Astrocyte (in vitro differentiated cells and primary cell): ENCODE results near the gene NLGN2.

Source experiments
- EZH2 ChIP-seq: IDR thresholded peaks from 2 replicates; pipeline ENCODE4 v1.6.1; 2012; ENCODE audit warnings: mild to moderate bottlenecking, low read length, inconsistent platforms; ENCODE audit not compliant: insufficient read depth
- TF ChIP-seq, protein P1 (sequence below): IDR thresholded peaks from 2 replicates; pipeline ENCODE4 v1.5.1; 2011; ENCODE audit warnings: low read depth, mild to moderate bottlenecking, inconsistent platforms, low read length, moderate library complexity; ENCODE audit not compliant: insufficient read depth

DNA sequence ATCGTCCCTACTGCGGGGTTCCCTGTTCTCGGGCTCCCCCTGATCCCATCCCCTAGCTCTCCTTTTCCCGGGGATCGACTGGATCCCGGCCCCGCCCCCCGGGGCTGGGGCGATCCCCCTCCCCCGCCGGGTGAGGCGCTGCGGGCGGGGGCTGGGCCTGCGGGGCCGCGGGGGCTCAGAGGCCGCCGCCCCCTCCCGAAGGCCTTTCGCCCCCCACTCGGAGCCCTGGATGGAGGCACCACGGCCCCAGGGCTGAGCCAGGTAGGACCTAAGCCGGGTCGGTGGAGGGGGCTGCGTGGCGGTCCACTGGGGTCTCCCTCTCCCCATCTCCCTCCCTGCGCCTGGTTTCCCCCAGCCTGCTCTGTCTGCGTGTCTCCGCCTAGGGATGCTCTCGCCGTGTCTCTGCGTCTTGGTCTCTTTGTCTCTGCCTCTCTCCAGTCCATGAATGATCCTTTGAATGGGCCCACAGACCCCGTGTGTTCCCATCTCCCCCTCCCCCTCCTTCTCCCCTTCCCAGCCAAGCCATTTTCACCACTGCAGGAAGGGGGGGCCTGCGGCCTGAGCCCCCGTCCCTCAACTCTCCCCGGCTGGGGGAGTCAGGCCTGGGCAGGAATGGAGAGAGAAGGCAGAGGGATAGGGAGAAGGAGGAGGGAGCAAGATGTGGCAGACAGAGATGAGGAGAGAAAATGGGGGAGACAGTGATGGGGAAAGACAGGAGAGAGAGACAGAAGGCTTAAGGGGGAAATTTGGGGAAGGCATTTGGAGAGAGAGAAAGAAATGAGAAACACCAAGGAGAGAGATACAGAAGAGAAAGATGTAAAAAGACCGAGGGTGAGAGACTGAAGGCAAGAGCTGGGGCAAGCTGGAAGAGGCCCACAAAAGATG lies 2.1 kb upstream of the NLGN2 start:
- TF ChIP-seq, protein P1, sequence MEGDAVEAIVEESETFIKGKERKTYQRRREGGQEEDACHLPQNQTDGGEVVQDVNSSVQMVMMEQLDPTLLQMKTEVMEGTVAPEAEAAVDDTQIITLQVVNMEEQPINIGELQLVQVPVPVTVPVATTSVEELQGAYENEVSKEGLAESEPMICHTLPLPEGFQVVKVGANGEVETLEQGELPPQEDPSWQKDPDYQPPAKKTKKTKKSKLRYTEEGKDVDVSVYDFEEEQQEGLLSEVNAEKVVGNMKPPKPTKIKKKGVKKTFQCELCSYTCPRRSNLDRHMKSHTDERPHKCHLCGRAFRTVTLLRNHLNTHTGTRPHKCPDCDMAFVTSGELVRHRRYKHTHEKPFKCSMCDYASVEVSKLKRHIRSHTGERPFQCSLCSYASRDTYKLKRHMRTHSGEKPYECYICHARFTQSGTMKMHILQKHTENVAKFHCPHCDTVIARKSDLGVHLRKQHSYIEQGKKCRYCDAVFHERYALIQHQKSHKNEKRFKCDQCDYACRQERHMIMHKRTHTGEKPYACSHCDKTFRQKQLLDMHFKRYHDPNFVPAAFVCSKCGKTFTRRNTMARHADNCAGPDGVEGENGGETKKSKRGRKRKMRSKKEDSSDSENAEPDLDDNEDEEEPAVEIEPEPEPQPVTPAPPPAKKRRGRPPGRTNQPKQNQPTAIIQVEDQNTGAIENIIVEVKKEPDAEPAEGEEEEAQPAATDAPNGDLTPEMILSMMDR: no peak
- no peak for TF ChIP-seq EZH2
